Measurements from ENCODE around the gene COG6.

COG6 gene

DNA sequence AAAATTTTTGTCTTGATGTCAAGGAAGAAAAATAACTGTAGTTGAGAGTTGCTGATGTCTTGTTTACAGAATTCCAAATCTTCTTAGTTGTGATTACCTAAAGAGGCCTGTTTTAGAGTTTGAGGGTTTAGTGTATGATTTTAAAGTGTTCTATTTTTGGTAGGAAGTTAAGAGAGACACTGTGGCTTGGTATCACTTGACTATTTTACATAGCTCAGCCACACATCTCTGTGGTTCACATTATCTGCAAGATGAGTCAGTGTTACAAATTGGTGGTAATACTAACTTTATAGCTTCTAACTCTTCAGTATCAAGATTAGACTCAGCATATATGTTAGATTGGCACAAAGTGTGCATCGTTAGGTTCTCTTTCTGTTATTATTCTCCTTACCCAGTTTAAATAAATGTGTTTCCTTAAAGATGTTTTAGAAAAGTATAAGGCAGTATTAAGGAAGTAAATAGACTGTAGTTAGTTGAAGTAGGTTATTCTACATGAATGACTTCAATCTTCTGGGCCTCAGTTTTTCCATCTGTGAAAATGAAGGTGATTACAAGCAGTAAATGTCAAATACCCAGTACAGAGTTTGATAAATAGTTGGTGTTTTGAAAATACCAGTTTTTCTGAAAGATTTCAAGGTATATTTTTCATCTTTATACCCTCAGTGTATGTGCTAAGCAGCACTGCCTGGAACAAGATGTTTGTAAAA is 33.4 kb downstream of the COG6 start:
- H3K4me3 ChIP-seq (replicated peaks; ENCODE audit: low read depth, low read length), result no peak overlapping the region
- H3K36me3 ChIP-seq (ENCODE audit: control insufficient read depth, insufficient read depth, low read length), result no peaks in the 10 kb centered on the region; the same call in 1 of the 2 replicates
- H3K27me3 ChIP-seq (replicated peaks; ENCODE audit: control insufficient read depth, insufficient read depth, low read length), result no peaks in the 10 kb centered on the region
- peak; percentile 16 for DNase-seq (ENCODE audit: extremely low read depth, insufficient read length)
- TF ChIP-seq, protein P1, sequence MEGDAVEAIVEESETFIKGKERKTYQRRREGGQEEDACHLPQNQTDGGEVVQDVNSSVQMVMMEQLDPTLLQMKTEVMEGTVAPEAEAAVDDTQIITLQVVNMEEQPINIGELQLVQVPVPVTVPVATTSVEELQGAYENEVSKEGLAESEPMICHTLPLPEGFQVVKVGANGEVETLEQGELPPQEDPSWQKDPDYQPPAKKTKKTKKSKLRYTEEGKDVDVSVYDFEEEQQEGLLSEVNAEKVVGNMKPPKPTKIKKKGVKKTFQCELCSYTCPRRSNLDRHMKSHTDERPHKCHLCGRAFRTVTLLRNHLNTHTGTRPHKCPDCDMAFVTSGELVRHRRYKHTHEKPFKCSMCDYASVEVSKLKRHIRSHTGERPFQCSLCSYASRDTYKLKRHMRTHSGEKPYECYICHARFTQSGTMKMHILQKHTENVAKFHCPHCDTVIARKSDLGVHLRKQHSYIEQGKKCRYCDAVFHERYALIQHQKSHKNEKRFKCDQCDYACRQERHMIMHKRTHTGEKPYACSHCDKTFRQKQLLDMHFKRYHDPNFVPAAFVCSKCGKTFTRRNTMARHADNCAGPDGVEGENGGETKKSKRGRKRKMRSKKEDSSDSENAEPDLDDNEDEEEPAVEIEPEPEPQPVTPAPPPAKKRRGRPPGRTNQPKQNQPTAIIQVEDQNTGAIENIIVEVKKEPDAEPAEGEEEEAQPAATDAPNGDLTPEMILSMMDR (IDR thresholded peaks at IDR 0.05; ENCODE audit: insufficient read depth, low read length, poor library complexity, severe bottlenecking), result no peak

DNA sequence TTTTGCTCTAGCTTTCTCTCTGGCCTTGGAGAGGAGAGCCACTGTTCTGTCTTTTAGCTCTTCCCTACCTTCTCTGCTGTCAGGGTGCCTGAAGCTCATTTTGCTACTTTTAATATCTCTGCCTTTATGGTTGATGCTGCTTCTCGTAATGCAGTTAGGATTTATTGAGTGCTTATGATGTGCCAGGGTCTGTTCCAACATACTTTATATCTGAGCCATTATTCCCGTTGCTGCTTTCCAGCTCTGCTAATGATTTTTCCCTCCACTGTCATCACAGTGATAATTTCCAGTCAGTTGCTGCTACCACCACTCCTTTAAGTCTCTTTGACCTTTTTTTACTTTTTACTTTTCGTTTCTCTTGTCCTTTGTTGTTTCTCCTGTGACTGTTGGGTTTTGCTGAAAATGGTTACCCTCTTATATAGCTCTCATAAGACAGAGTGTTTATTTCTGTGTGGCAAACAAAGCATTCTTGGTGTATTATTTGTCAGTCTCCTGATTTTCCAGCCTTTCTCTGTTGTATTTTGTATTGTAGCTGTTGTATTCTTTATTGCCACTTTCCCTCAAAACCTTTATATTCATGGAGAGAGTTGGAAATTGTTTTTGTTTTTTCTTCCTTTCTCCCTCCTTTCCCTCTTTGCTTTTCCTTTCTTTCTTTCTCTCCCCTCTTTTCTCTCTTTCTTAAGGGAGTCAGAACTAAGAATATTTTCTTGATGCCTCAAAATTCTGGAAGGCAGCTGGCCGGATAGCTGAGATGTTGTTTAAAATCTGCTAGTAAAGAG is 37.4 kb downstream of the COG6 start:
- Histone ChIP-seq H3K27me3 (replicated peaks; ENCODE audit: control insufficient read depth, insufficient read depth, low read length) (no peaks in the 10 kb centered on the region), H3K4me3 (replicated peaks; ENCODE audit: low read depth, low read length) (no peak overlapping the region), H3K36me3 (ENCODE audit: control insufficient read depth, insufficient read depth, low read length) (no peaks in the 10 kb centered on the region; the same call in 1 of the 2 replicates)
- no peak for DNase-seq (ENCODE audit: extremely low read depth, insufficient read length)
- TF ChIP-seq, protein P1 (IDR thresholded peaks at IDR 0.05; ENCODE audit: insufficient read depth, low read length, poor library complexity, severe bottlenecking), result no peak

DNA sequence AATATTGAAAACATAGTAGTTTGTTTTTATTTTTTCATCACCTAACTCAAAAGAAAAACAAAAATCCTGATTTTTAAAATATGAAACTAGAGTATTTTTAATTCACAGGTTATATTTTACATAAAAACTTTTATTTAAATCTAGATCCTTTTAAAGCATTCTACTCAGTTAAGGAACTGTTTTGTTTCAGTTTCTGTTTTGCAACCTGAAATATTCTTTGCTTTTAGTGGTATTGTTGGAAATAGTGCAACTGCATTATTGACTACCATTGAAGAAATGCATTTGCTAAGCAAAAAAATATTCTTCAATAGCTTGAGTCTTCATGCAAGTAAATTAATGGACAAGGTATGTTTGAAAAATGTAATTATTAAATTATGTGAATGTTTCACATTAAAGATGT is 43.8 kb downstream of the COG6 start:
- DNase-seq (ENCODE audit: extremely low read depth, insufficient read length), result no peak
- H3K27me3 ChIP-seq (replicated peaks; ENCODE audit: control insufficient read depth, insufficient read depth, low read length), result no peaks in the 10 kb centered on the region
- H3K4me3 ChIP-seq (replicated peaks; ENCODE audit: low read depth, low read length), result no peak overlapping the region
- H3K36me3 ChIP-seq (ENCODE audit: control insufficient read depth, insufficient read depth, low read length), result no peaks in the 10 kb centered on the region
- TF ChIP-seq, protein P1 (IDR thresholded peaks at IDR 0.05; ENCODE audit: insufficient read depth, low read length, poor library complexity, severe bottlenecking), result no peak

DNA sequence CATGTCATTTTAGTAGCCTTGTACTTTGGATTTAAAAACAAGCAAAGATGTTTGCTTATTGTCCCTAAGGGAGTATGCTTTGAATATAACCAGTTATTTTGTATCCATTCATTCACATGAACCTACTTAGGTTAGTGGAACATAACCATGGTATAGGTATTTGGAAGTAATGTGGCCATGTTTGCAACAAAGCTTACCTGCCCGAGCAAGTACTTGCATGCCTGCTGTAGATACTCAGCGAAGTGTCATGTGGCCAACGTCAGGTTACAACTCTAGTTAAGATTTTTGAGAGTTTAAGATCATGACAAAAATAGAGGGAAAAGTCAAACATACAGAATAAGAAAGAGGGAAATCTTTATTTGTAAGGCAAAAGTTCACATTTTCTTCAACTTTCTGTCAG is 57.2 kb downstream of the COG6 start:
- no peak overlapping the region for H3K4me3 ChIP-seq (replicated peaks; ENCODE audit: low read depth, low read length)
- H3K36me3 ChIP-seq (ENCODE audit: control insufficient read depth, insufficient read depth, low read length), result no peaks in the 10 kb centered on the region
- TF ChIP-seq, protein P1 (IDR thresholded peaks at IDR 0.05; ENCODE audit: insufficient read depth, low read length, poor library complexity, severe bottlenecking), result no peak
- DNase-seq (ENCODE audit: extremely low read depth, insufficient read length), result no peak
- no peaks in the 10 kb centered on the region for H3K27me3 ChIP-seq (replicated peaks; ENCODE audit: control insufficient read depth, insufficient read depth, low read length)

DNA sequence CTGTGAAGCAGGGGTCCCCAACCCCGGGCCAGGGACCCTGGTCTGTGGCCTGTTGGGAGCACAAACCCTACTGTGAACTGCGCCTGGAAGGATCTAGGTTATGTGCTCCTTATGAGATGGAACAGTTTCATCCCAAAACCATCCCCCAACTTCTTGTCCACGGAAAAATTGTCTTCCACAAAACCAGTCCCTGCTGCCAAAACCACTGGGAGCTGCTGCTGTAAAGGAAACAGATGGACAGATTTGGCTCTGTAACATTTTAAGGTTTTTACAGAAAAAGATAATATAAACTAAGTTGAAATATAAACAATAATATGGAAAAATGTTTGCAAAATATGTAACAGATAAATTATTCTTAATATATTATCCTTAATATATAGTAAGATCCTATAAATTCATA is 73.7 kb downstream of the COG6 start:
- Histone ChIP-seq H3K36me3 (ENCODE audit: control insufficient read depth, insufficient read depth, low read length) (no peaks in the 10 kb centered on the region), H3K4me3 (replicated peaks; ENCODE audit: low read depth, low read length) (no peak overlapping the region), H3K27me3 (replicated peaks; ENCODE audit: control insufficient read depth, insufficient read depth, low read length) (no peaks in the 10 kb centered on the region)
- no peak for DNase-seq (ENCODE audit: extremely low read depth, insufficient read length)
- TF ChIP-seq, protein P1 (IDR thresholded peaks at IDR 0.05; ENCODE audit: insufficient read depth, low read length, poor library complexity, severe bottlenecking), result no peak
